Transverse colon (tissue), 3 donors: ENCODE results near the gene TLX1.

ENCODE experiments used
- EP300 ChIP-seq: sonication (generic); formaldehyde crosslinking; IDR thresholded peaks from one replicate; pipeline ENCODE4 v1.6.1; 2017; ENCODE audit warnings: antibody characterized with exemption, low read depth
- POLR2A ChIP-seq: fragments of 450-650 bp; IDR thresholded peaks from one replicate; pipeline ENCODE4 v1.6.1; 2016; ENCODE audit warnings: antibody characterized with exemption, mild to moderate bottlenecking, moderate library complexity
- POLR2AphosphoS5 ChIP-seq, 3 donors: sonication (generic); formaldehyde crosslinking; IDR thresholded peaks; one replicate each; pipeline ENCODE4 v1.6.1; 2016; ENCODE audit warnings: antibody characterized with exemption in 3 of 3

DNA sequence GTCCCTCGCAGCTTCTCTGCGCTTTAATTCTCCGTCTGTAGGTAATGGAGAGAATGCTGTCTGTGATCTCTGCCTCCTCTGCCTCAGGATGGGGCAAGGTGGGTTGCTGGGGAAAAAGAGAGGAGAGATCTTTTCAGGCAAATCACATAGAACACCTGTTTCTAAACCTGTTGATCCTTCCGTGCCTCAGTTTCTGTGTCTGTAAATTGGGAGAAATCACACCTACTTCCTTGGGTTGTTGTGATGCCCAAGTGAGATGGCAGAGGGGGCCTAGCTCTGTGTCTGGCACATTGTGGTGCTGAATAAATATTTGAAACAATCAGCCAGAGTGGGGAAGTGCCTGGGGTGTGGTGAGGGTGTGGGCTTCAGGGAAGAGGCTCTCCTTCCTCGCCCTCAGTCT is 40.5 kb upstream of the TLX1 start:
- TF ChIP-seq POLR2A (no peak), EP300 (no peak), POLR2AphosphoS5 (IDR thresholded peaks at IDR 0.05) (no peak)
